Hindlimb muscle (tissue), 1 donor: Measurements from ENCODE around the gene MGAT5B. TPM values are rescaled to one million over a fixed set of nuclear protein-coding genes. Genes with fewer than 3 reads are reported as not detected.

Experiments used
- DNase-seq: peaks from one replicate; pipeline ENCODE4 v3.0.0-alpha.2; 2013
- polyA plus RNA-seq: library from polyadenylated mRNA; unstranded; fragments of 120-200 nt; gene quantifications from one replicate; pipeline ENCODE4 v1.2.1, GENCODE V29; 2013; ENCODE audit not compliant: insufficient read length

The MGAT5B gene
- polyA plus RNA-seq, 1 donor = 1.0 TPM

DNA sequence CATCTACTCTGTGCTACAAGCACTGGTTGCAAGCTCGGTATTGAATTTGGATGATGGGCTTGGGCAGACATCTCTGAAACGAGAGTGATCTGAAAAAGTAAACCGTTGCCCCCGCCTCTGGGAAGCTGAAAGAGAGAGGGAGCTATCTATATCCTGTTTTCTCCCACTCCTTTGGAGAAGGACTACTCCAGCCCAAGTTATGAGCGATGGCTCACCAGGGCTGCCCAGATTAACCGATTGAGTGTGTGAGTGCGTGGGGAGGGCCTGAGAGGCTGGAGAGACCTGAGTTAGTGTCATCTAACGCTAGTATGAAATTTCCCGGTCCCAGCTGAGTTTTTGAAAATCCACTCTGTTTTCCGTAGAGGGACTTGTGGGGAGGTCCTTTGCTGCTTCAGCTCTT is 11.5 kb downstream of the MGAT5B start:
- no peak for DNase-seq

DNA sequence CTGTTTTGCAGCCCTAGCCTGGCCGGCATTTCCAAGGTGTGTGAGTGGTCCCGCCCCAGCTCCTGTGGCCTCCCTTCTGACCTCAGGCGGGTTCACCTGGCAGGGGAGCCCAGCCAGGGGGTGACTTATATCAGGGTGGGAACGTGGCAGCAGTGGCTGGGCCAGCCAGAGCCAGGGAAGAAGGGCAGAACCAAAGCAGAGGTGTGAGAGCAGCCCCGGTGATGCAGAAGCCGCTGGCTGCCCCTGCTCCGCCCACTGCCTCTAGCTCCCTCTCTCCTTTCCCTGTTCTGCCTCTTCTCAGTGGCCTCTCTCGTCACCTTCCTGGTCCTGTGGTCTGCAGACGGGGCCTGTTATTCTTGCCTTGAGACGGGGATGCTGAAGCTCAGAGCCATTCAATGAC is 12.1 kb downstream of the MGAT5B start:
- no peak for DNase-seq

DNA sequence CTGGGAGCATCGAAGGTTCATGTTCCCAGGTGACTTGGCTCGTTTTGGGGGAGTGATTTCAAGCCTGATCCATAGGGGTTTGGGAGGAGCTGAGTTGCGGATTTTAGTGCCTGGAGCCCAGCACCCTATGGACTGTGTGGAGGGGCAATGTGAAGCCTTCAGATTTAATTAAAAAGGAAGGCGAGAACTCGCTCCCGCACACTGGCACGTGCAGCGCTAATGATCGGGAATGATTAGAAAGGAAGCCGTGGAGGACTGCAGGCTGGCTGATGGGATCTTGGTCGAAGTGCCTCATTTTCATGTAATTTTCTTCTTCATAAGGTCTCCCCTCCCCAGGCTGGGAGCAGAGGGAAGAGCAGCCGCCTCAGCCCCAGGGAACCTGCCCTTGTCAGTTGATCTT is 12.8 kb downstream of the MGAT5B start:
- no peak for DNase-seq

DNA sequence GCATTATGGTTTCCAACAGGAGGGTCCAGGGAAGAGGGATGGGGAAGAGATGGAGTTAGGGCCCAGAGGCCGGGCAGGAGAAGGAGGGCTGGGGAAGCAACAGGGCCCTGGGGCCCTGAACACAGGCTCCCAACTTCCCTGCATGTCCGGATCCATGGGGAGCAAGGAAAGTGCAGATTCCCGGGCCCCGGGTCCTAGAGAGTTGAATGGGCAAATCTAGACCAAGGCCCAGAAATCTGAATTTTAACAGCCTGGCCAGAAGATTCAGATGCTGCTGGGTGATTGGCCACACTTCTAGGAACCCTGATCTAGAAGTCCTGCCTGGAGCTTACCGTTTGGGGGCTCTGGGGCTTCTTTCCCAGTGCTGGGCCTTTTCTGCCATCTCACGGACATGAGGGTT is 13.2 kb downstream of the MGAT5B start:
- no peak for DNase-seq

DNA sequence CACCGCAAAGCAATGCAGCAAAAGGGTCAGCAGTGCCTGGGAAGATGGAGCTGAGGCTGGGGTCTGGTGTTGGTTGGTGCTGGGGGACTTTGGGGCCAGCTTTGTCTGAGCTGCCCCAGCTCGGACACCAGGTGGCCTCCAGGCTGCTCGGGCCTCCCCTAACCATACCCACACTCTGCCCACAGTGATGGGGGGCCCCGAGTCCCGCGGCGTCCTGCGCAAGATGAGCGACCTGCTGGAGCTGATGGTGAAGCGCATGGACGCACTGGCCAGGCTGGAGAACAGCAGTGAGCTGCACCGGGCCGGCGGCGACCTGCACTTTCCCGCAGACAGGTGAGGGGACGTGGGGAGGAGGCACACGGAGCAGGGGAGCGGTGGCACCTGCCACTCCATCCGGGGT is 13.8 kb downstream of the MGAT5B start:
- DNase-seq = no peak

DNA sequence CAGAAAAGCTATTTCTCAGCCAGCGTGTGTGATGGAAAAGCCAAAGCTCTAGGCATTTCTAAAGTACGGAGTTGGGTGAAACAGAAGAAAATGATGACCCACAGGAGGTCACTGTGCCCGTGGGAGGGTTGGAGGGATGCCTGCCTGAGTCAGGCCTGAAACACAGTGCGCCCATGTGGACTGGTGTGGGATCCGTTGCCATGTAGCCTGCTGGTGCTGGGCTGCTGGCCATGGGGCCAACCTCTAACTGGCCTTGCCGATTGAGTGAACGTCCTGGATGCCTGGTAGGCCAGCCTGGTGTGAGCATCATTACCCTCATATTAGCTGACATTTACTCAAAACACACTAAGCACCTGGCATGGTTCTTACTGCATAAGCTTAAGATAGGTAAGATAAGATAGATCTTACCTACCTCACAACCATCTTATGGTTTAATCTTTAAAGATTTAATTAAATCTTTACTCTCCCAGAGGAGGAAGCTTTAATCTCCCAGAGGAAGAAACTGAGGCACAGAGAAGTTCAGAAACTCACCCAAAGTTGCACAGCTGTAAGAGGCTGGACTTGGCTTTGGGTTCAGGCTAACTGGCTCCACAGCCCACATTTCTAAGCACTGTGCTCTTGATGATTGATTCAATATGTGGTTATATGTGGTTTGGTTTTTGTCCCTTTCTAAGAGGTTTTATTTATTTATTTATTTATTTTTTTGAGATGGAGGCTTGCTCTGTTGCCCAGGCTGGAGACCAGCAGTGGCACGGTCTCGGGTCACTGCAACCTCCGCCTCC is 15.7 kb downstream of the MGAT5B start:
- no peak for DNase-seq

DNA sequence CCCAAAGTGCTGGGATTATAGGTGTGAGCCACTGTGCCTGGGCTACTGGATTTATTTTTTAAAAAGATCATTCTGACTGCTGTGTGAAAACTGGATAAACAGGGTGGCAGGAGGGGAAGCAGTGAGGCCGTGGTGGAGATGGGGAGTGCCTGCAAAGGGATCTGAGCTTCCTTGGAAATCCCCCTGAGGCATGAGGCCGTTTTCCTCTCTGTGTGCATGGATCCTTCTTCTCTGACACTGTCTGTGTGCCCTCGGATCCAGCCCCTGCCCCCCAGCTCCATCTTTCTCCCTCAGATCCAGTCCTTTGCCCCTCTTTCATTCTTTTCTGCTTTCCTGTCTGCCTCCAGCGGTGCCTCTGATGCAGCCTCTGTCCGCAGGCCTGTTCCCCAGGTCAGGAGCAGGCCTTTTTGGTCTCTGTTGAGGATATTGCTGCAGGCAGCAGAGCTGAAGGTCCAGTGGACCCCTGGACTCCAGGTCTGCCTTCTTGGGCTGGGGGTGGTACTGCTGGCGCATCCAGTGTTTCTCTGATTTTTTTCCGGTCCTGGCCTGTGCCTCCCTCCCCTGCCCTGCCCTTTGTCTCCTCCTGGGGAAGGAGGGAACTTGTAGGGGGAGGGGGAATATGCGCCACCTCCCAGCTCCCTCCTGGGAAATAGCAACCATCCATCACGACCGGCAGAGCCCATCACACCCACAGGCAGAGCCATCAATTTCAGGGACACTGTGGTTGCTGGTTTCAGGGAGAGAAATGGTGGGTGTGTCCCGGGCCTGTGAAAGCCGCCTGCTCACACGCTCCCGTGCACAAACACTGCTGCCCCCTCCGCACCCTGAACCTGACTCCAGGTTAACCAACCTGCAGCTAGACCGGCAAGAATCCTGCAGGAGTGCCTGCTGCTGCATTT is 17.0 kb downstream of the MGAT5B start:
- DNase-seq = no peak

DNA sequence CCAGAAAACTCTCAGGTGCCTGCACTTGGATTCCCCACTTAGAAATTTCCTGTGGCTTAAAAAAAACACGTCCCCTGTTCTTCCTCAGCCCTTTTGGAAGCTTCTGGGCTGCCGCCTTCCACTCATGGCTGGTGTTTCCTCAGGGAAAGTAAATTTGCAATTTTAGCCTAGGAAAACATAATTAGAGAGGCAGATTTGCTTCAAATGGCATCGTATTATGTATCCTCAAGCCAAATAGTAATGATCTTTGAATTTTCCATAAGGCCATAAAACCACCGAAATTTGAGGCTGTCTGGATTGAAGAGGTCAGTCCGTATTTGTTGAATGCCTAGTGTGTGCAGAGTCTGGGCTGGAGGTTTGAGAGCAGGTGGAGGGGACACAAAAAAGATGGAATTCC is 17.7 kb downstream of the MGAT5B start:
- DNase-seq = no peak

DNA sequence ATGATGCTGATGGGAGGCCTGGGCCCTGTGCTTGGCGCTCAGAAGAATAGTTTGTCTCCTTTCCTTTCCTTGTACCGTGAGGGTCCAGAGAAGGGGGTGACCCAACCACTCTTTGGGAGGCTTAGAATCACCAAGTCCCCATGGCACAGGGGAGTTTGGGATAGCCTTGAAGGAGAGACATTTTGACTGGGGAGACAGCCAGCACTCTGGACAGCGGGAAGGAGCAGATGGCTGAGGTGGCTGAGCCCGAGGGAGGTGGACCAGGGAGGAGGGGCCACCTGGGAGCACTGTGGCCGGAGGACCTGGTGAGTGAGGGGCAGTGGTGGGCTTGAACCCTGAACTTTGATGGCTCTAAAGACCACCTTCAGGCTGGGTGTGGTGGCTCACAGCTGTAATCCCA is 18.2 kb downstream of the MGAT5B start:
- no peak for DNase-seq

DNA sequence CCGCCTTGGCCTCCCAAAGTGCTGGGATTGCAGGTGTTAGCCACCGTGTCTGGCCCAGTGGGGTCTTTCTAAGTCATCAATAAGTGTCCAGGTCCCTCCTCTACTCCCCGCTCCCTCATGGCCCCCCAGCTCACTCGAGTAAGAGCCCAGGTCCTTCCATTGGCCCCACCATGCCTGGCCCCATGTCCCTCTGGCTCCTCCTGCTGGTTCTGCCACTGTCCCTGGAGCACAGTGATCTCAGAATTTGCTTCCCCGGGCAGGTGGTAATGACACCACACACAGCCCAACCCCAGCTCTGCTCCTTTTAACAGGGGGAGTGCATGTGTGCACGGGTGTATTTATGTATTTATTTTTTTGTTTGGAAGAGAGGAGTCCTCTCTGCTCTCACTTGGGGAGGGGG is 19.6 kb downstream of the MGAT5B start:
- no peak for DNase-seq

DNA sequence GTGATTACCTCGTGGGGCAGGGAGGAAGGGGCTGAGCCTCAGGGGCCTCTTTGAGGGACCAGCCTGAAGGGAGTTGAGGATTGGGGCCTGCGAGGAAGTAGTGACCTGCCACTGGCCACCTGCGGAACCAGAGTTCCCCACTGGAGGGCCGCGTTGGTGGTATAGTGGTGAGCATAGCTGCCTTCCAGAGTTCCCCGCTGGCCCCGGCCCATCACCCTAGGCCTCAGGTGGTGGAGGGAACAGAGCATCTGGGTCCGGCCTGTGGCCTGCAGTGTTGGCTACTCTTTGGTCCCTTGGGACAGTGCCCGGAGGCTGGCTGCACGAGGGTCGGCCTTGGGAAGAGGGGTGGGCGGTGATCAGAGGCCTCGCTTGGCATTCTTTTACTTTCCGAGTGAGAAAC is 20.5 kb downstream of the MGAT5B start:
- DNase-seq = no peak

DNA sequence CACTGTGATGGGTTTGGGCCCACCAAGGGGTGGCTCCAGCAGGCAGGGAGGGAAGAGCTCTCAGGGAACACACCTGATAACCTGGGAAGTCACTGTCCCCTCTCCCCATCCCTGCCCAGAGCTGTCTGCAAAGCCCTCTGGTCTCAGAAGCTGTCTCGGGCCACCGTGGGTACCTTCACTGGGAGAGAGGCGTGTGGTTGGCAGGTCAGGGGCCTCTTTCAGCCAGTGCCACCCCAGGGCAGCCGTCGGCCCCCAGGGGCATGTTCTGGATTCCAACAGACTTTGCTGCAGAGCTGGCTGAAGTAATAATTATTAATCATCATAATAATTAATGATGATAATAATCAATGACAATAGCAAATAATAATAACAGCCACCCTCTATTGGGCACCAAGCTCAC is 21.1 kb downstream of the MGAT5B start:
- DNase-seq = no peak

DNA sequence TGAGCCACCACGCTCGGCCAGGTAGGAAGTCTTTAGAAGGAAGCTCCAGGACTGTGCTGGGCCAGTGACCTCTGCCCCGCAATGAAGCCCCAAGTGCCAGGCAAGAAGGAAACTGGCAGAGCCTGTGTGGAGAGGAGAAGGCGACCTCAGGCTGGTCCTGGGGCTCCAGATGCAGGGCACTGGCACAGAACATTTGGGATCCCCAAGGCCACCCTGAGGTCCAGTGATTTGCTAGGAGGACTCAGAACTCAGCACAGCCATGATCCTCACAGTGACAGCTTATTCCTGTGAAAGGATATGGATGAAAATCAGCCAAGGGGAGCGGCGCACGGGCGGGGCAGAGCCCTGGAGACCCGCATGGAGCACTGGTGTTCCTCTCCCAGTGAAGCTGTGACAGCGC is 24.1 kb downstream of the MGAT5B start:
- no peak for DNase-seq

DNA sequence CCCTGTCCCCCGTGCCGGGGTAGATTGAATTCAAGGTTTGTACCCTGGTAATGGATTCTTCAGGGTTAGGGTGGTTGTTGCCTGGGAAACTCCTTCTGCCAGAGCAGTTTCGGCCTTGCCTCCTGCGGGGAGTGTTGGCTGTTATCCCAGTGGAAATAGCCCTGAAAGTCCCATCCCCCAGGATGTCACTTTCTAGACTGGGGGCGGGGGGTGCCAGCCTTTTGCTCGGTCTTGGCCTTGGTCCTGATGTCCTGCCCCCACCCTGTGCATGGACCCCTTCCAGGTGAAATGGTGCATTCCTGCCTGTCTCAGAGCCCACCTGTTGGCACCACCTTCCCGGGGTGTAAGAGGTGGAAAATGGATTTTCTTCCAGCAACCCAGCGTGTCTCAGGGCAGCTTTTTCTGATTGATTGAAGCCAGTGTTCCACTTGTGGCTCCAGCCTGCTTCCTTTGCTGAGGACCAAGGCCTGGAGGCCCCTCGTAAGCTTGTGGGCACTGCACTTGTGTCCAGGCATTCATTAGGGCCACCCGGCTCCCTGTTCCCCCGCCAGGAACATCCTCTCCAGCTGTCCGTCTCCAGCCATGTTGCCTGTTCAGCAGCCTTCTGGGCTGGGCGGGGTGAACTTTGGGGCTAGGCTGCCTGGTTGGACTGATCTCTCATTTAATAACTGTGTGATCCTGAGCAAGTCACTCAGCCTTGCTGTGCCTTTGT is 25.6 kb downstream of the MGAT5B start:
- no peak for DNase-seq

DNA sequence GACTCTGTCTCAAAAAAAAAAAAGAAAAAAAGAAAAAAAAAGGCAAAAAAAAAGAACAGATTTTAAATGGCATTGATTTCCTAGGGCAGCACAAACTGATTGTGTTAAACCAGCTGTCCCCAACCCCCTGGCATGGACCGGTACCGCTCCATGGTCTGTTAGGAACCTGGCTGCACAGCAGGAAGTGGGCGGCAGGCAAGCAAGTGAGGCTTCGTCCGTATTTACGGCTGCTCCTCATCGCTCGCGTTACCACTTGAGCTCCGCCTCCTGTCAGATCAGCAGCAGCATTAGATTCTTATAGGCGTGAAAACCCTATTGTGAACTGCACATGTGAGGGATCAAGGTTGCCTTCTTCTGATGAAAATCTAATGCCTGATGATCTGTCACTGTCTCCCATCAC is 26.6 kb downstream of the MGAT5B start:
- no peak for DNase-seq

DNA sequence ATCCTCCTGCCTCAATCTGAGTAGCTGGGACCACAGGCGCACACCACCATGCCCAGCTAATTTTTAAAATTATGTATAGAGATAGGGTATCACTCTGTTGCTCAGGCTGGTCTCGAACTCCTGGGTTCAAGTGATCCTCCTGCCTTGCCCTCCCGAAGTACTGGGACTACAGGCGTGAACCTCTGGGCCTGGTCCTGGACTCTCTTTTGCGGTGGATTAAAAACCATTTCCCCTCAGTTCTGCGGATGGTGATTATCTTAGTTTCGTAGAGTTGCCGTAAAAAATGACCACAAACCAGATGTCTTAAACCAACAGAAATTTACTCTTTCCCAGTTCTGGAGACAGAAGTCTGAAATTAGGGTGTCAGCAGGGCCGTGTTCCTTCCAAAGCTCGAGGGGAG is 28.8 kb downstream of the MGAT5B start:
- no peak for DNase-seq

DNA sequence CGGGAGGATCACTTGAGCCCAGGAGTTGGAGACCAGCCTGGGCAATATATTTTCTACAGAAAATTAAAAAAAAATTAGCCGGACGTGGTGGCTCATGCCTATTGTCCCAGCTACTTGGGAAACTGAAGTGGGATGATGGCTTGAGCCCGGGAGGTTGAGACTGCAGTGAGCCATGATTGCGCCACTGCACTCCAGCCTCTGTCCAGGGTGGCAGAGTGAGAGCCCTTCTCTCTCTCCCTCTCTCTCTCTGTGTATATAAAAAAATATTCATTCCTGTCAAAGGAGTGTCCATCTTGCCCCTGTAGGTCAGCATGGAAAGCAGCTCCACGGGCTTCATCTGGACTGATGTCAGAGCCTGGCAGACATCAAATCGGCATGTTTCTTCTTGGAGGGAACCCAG is 31.2 kb downstream of the MGAT5B start:
- DNase-seq = no peak

DNA sequence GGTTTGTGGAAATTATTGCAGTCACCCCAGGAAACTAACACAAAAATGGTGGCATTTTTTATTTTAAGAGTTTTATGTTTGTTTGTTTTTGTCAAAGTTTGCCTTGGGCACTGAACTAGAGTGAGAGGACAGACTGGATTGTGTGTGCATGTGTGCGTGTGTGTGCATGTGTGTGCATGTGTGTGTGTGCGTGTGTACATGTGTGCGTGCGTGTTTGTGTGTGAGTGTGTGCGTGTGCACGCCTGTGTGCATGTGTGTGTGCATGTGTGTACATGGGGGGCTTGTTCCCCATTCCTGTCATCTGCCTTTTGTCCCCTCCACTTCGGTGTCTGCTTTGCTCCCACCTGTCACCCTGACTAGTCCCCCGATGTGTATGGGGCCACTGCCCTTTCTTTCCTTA is 32.5 kb downstream of the MGAT5B start:
- DNase-seq = no peak

DNA sequence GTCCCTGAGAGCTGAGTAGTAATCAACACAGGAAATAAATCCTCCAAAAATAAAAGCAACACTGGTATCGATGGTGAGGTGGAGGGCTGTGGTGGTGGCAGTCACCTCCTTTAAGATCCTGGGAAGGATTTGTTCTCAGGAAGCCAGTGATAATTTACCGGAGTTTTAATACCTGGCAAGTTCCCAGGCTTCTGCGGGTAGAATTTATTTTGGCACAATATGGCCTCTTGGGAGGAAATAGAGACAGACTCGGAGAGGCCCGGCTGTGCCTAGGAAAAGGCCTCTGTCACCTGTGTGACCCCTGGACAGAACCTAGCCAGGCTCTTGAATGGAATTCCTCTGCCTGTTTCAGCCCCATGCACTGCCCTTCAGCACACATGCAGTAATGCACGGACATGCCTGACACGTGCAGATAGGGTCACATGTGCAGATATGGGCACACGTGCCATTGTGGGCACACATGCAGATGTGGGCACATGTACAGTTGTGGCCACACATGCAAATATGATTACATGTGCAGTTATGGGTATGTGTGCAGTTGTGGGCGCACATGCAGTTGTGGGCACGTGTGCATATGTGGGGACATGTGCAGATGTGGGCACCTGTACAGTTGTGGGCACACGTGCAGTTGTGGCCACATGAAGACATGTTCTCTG is 33.5 kb downstream of the MGAT5B start:
- DNase-seq = no peak

DNA sequence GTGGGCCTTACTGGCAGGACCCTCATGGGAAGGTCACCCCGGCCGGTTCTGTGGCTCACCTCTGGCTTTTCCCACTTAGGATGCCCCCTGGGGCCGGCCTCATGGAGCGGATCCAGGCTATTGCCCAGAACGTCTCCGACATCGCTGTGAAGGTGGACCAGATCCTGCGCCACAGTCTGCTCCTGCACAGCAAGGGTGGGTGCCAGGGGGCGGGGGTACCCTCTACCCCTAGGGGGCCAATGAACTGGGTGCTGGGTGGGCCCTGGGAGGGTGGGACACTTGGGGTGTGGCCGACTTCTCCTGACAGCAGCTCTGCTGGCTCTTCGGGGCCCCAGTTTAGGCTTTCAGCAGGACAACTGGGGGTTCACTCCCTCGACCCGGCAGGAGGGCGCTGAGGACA is 34.3 kb downstream of the MGAT5B start:
- no peak for DNase-seq

DNA sequence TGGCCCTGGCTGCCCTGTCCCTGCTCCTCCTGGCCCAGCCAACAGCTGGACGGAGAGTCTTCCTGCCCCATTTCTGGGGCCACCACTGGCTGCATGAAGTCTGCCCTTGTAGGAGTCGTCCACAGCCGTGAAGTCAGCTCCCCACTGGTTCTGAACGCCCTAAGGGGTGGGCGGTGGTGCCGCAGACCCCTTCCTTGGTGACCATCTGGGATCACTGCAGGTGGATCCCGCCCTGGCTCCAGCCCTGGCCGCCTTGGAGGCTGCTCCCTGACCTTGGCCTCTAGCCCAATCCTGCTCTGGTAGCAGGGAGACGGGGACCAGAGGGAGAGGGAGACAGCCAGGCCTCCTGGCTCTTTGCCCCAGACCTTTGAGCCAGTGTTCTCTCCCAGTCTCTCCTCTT is 35.4 kb downstream of the MGAT5B start:
- DNase-seq = no peak

DNA sequence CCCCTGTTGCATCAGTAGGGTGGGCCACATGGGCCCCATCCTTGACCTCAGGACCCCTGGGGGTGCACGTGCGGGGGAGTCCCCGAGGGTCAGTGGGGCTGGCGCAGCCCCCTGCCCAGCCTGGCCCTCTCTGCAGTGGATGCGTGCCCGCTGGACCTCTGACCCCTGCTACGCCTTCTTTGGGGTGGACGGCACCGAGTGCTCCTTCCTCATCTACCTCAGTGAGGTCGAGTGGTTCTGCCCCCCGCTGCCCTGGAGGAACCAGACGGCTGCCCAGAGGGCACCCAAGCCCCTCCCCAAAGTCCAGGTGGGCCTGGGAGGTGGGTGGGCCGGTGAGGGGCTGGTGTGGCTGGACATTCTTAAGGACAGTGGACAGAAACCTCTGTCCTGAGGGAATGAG is 35.9 kb downstream of the MGAT5B start:
- DNase-seq = no peak

DNA sequence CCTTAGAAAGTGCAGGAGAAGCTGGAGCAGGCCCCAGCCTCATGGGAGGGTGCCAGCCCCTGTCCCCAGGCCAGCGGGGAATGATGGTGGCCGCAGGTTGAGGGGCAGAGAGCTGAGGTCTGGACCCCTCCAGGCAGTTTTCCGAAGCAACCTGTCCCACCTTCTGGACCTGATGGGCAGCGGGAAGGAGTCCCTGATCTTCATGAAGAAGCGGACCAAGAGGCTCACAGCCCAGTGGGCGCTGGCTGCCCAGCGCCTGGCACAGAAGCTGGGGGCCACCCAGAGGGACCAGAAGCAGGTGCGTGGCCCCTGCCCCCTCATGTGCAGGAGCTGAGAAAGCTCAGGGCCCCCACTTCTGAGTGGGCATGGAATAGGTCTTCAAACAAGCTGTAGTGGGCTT is 36.8 kb downstream of the MGAT5B start:
- no peak for DNase-seq
